Right lobe of liver (tissue), 6 donors: ENCODE results near the gene SMLR1. TPM values are rescaled to one million over a fixed set of nuclear protein-coding genes. Genes with fewer than 3 reads are reported as not detected.

Experiments used
- ATAC-seq, 4 donors: fragments of 200-7000 bp; cut with Tn5 transposase; one replicate each; pipeline ENCODE4 v1.9.1; 2020; ENCODE audit warnings: mild to moderate bottlenecking in 4 of 4, moderate library complexity in 4 of 4
- DNase-seq, 3 donors: peaks; one replicate each; pipeline ENCODE4 v3.0.0-alpha.2; 2020
- H3K27ac ChIP-seq, 3 donors: fragments of 200-600 bp; one replicate each; pipeline ENCODE4 v1.8.0; 2022
- H3K27me3 ChIP-seq, 2 donors: fragments of 200-600 bp; one replicate each; pipeline ENCODE4 v1.8.0; 2022
- H3K36me3 ChIP-seq, 4 donors: fragments of 200-600 bp; sonication (generic) in 1 of 4; one replicate each; pipeline versions ENCODE4 v1.5.1 to v1.8.0; 2017 to 2022; ENCODE audit warnings: control low read depth in 1 of 4
- H3K4me1 ChIP-seq, 4 donors: fragments of 200-600 bp; sonication (generic) in 1 of 4; one replicate each; pipeline versions ENCODE4 v1.5.1 to v1.8.0; 2017 to 2022; ENCODE audit warnings: control low read depth in 1 of 4
- H3K4me3 ChIP-seq, 3 donors: fragments of 200-600 bp; one replicate each; pipeline ENCODE4 v1.8.0; 2022
- H3K9me3 ChIP-seq, 4 donors: fragments of 200-600 bp; sonication (generic) in 1 of 4; one replicate each; pipeline versions ENCODE4 v1.5.1 to v1.8.0; 2017 to 2022; ENCODE audit warnings: control low read depth in 1 of 4
- POLR2A ChIP-seq: fragments of 450-650 bp; IDR thresholded peaks from one replicate; pipeline ENCODE4 v1.6.1; 2017; ENCODE audit warnings: antibody characterized with exemption, mild to moderate bottlenecking
- WGBS: methylation state at CpG from one replicate; pipeline ENCODE4 v1.1.6; 2018; ENCODE audit warnings: low coverage, low lambda C conversion rate; ENCODE audit not compliant: insufficient coverage; ENCODE audit errors: missing lambda C conversion rate; 5-methylcytosine and 5-hydroxymethylcytosine counted together
- intact Hi-C, 2 donors: fragments of 100-400 bp; cut with DNase I; formaldehyde crosslinking; loops; one replicate each; pipeline versions ENCODE4 v1.11.2 to v1.14.1; 2022
- total RNA-seq, 6 experiments: library from RNA; depleted of rRNA in 2 of 6; stranded (reverse); fragments of >200 nt in 2 of 6; fragmentation: NEBNext Ultra II Directional in 3 of 6; extraction: Animal tissue kit (Norgen Biotek cat#: 25700) in 3 of 6; gene quantifications; one replicate each; pipeline versions ENCODE4 v1.1.0 to v1.2.4, GENCODE V29; 2016 to 2023
- TF ChIP-seq, protein P1 (sequence below), 4 donors: fragments of 200-600 bp in 3 of 4; fragments of 450-650 bp in 1 of 4; IDR thresholded peaks; one replicate each; pipeline versions ENCODE4 v1.5.1 to v1.8.0; 2016 to 2022; ENCODE audit warnings: antibody characterized with exemption in 4 of 4, mild to moderate bottlenecking in 2 of 4
- donor health status: DM: no; HTN: yes; CAD: no.
- donor health status: DM: no; HTN: no; CAD: no.
- donor health status: DM: no; HTN: no; CAD: no.
- donor health status: DM: no; HTN: yes; CAD: no.
- donor health status: DM: no; HTN: yes; CAD: no.

SMLR1 gene
- total RNA-seq, 6 experiments from 2014 or later, result 10.7 to 46.4 (median 20.1) TPM

- H3K4me3 ChIP-seq, result no peak overlapping the region
- TF ChIP-seq POLR2A, result no peak
- TF ChIP-seq, protein P1, sequence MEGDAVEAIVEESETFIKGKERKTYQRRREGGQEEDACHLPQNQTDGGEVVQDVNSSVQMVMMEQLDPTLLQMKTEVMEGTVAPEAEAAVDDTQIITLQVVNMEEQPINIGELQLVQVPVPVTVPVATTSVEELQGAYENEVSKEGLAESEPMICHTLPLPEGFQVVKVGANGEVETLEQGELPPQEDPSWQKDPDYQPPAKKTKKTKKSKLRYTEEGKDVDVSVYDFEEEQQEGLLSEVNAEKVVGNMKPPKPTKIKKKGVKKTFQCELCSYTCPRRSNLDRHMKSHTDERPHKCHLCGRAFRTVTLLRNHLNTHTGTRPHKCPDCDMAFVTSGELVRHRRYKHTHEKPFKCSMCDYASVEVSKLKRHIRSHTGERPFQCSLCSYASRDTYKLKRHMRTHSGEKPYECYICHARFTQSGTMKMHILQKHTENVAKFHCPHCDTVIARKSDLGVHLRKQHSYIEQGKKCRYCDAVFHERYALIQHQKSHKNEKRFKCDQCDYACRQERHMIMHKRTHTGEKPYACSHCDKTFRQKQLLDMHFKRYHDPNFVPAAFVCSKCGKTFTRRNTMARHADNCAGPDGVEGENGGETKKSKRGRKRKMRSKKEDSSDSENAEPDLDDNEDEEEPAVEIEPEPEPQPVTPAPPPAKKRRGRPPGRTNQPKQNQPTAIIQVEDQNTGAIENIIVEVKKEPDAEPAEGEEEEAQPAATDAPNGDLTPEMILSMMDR (IDR thresholded peaks at IDR 0.05), result peak; percentile 72 to 93 (median 92)
- peak; percentile 71 to 74 (median 73) for DNase-seq
- H3K27ac ChIP-seq, result no peak overlapping the region
- no peaks in the 10 kb centered on the region for H3K27me3 ChIP-seq
- WGBS, result 46% methylated on average over 6 of the region's 8 CpGs
- intact Hi-C loops, result no loop called here
- H3K36me3 ChIP-seq, result no peaks in the 10 kb centered on the region
- H3K9me3 ChIP-seq, result no peaks in the 10 kb centered on the region
- H3K4me1 ChIP-seq, result peaks cover 0 to 8% (median 0%) of the 10 kb centered on the region in 4 donors
- ATAC-seq, result peak; percentile 83 to 92 (median 92)
These were observed 45.3 kb downstream of the SMLR1 start for GRCh38 chr6:130872250-130873095.

GRCh38 chr6:130873746-130874145, 46.5 kb downstream of the SMLR1 start:
- ATAC-seq (no peak), DNase-seq (no peak)
- Histone ChIP-seq H3K27me3 (no peaks in the 10 kb centered on the region), H3K4me3 (no peak overlapping the region), H3K4me1 (peaks cover 0 to 8% (median 0%) of the 10 kb centered on the region in 4 donors), H3K27ac (no peak overlapping the region), H3K36me3 (no peaks in the 10 kb centered on the region), H3K9me3 (no peaks in the 10 kb centered on the region)
- no peak for TF ChIP-seq POLR2A
- TF ChIP-seq, protein P1 (IDR thresholded peaks at IDR 0.05), result no peak
- WGBS, result 89% methylated on average over 5 of the region's 5 CpGs
- intact Hi-C loops, result no loop called here

DNA sequence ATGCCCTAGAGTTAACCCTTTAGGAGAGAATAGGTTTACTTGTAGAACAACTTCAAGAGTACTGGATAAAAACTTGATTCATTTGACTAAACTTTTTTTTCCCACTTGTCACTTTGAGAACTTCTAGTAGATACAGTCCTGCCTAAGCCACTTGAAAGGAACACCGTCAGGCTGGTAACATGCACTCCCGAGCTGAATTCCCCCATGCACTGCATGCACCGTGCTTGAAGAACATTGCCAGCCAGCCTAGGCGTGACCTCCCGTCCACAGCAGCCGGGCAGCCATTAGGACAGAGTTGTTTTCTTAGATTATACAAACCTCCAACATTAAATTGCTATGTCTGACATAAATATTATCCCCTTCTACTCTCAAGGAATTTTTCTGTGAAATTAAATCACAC, 52.6 kb downstream of the SMLR1 start:
- no peaks in the 10 kb centered on the region for H3K9me3 ChIP-seq
- ATAC-seq, result no peak
- no peak overlapping the region for H3K4me3 ChIP-seq
- no peaks in the 10 kb centered on the region for H3K36me3 ChIP-seq
- intact Hi-C loops, result loop anchor here in 1 of 2 donors (10.0 kb wide), 1 partner anchor 235 kb away; no protein-coding TSS in a partner anchor
- no peak for TF ChIP-seq POLR2A
- TF ChIP-seq, protein P1 (IDR thresholded peaks at IDR 0.05), result no peak
- no peak overlapping the region for H3K27ac ChIP-seq
- H3K4me1 ChIP-seq, result no peaks in the 10 kb centered on the region
- no peak for DNase-seq
- whole genome bisulfite sequencing, result 87% methylated on average over 4 of the region's 6 CpGs
- H3K27me3 ChIP-seq, result no peaks in the 10 kb centered on the region

- 61% methylated on average over 4 of the region's 4 CpGs for WGBS
- H3K27ac ChIP-seq, result no peak overlapping the region
- no peaks in the 10 kb centered on the region for H3K9me3 ChIP-seq
- ATAC-seq (peak; percentile 24 to 61 (median 46)), DNase-seq (no peak)
- no peaks in the 10 kb centered on the region for H3K36me3 ChIP-seq
- TF ChIP-seq, protein P1 (IDR thresholded peaks at IDR 0.05), result no peak
- TF ChIP-seq POLR2A, result no peak
- H3K4me3 ChIP-seq, result no peak overlapping the region
- no peaks in the 10 kb centered on the region for H3K27me3 ChIP-seq
- peaks cover 0 to 4% (median 0%) of the 10 kb centered on the region in 4 donors for H3K4me1 ChIP-seq
- intact Hi-C loops, result loop anchor here in 1 of 2 donors (10.0 kb wide), 1 partner anchor 232 kb away; no protein-coding TSS in a partner anchor
These were observed 55.2 kb downstream of the SMLR1 start for GRCh38 chr6:130882370-130882769.
